GM18858 (cell line): Measurements from ENCODE around the gene CACNA1C.
"Not testable (repeated sequence)": the region's sequence is repeated elsewhere in the genome, so short reads cannot be mapped to it uniquely, and the experiment has no call there.

Experiments used
- ATAC-seq: cut with Tn5 transposase; IDR thresholded peaks from one replicate; pipeline ENCODE4 v1.9.1; 2021; ENCODE audit not compliant: unreplicated experiment

Gene CACNA1C

GRCh38 chr12:2463719-2464118, 410.9 kb downstream of the CACNA1C start:
- no peak for ATAC-seq

- no peak for ATAC-seq
Measured at GRCh38 chr12:2465681-2466080, 412.9 kb downstream of the CACNA1C start.

GRCh38 chr12:2466211-2466610, 413.4 kb downstream of the CACNA1C start:
- ATAC-seq, result no peak

- ATAC-seq, result no peak
Measured at GRCh38 chr12:2467447-2468195, 414.8 kb downstream of the CACNA1C start.

- ATAC-seq, result no peak
Measured at GRCh38 chr12:2475984-2476383, 423.2 kb downstream of the CACNA1C start.

GRCh38 chr12:2477009-2477766, 424.4 kb downstream of the CACNA1C start:
- ATAC-seq, result no peak

GRCh38 chr12:2479851-2480535, 427.2 kb downstream of the CACNA1C start:
- ATAC-seq, result no peak

- ATAC-seq, result no peak
Measured at GRCh38 chr12:2481346-2481745, 428.6 kb downstream of the CACNA1C start.

GRCh38 chr12:2481951-2482350, 429.2 kb downstream of the CACNA1C start:
- ATAC-seq, result no peak

- ATAC-seq, result no peak
Measured at GRCh38 chr12:2482938-2483660, 430.3 kb downstream of the CACNA1C start.

- no peak for ATAC-seq
Measured at GRCh38 chr12:2483713-2484112, 430.9 kb downstream of the CACNA1C start.

GRCh38 chr12:2484141-2484776, 431.5 kb downstream of the CACNA1C start:
- no peak for ATAC-seq

GRCh38 chr12:2485681-2486080, 432.9 kb downstream of the CACNA1C start:
- ATAC-seq, result no peak

- no peak for ATAC-seq
Measured at GRCh38 chr12:2486796-2487195, 434.0 kb downstream of the CACNA1C start.

GRCh38 chr12:2487278-2487677, 434.5 kb downstream of the CACNA1C start:
- no peak for ATAC-seq

- ATAC-seq, result no peak
Measured at GRCh38 chr12:2488131-2488530, 435.3 kb downstream of the CACNA1C start.

- ATAC-seq, result no peak
Measured at GRCh38 chr12:2488596-2488995, 435.8 kb downstream of the CACNA1C start.

- no peak for ATAC-seq
Measured at GRCh38 chr12:2489275-2489674, 436.5 kb downstream of the CACNA1C start.

GRCh38 chr12:2490831-2491230, 438.0 kb downstream of the CACNA1C start:
- ATAC-seq, result no peak

GRCh38 chr12:2491349-2491748, 438.6 kb downstream of the CACNA1C start:
- ATAC-seq, result not testable (repeated sequence)

- ATAC-seq, result no peak
Measured at GRCh38 chr12:2492236-2492635, 439.4 kb downstream of the CACNA1C start.
